Measurements from ENCODE around the gene SHC3. TPM values are rescaled to one million over a fixed set of nuclear protein-coding genes. Genes with fewer than 3 reads are reported as not detected.

The SHC3 gene
- total and polyA plus RNA-seq, 2 experiments from 2014 or later = 1.3 to 2.9 TPM

- TF ChIP-seq ZNF462 (CRISPR knock-in tag; IDR thresholded peaks at IDR 0.05) (no peak), POLR2AphosphoS5 (IDR thresholded peaks at IDR 0.05; ENCODE audit: low read depth) (no peak)
Measured at GRCh38 chr9:89029788-89030187, 148.8 kb downstream of the SHC3 start (continued).

GRCh38 chr9:89026876-89027275 lies 151.7 kb downstream of the SHC3 start:
- H2AFZ ChIP-seq = no peak overlapping the region
- H3K27ac ChIP-seq (ENCODE audit: low read depth) = no peak overlapping the region
- no peak overlapping the region for H3K4me3 ChIP-seq
- no peaks in the 10 kb centered on the region for H3F3A ChIP-seq (replicated peaks; ENCODE audit: low read depth)
- no peak overlapping the region for H3K27ac Mint-ChIP-seq
- peaks cover 3% of the 10 kb centered on the region for H3K27me3 Mint-ChIP-seq (ENCODE audit: insufficient read depth, low read depth, poor library complexity)
- DNase-seq (ENCODE audit: low spot score) = no peak
- no peaks in the 10 kb centered on the region for H3K9me2 ChIP-seq (ENCODE audit: insufficient read depth)
- H3K36me3 ChIP-seq (ENCODE audit: insufficient read depth) = no peaks in the 10 kb centered on the region
- H3K79me2 ChIP-seq (replicated peaks; ENCODE audit: insufficient read depth) = no peaks in the 10 kb centered on the region
- no peaks in the 10 kb centered on the region for H4K20me1 ChIP-seq (replicated peaks; ENCODE audit: insufficient read depth)
- H3K4me1 Mint-ChIP-seq = peaks cover 9% of the 10 kb centered on the region
- H3K9me3 Mint-ChIP-seq = peaks cover 17% of the 10 kb centered on the region
- no peak for ATAC-seq
- no peaks in the 10 kb centered on the region for H3K27me3 ChIP-seq (ENCODE audit: insufficient read depth)
- H3K4me3 Mint-ChIP-seq = no peak overlapping the region
- H3K4me1 ChIP-seq (ENCODE audit: insufficient read depth) = 0 out of 2 replicates have a peak, but pooled peaks cover 2% of the 10 kb centered on the region
- no peak overlapping the region for H3K4me2 ChIP-seq
- TF ChIP-seq NANOG (IDR thresholded peaks at IDR 0.05; ENCODE audit: borderline replicate concordance) (no peak), ZNF462 (CRISPR knock-in tag; IDR thresholded peaks at IDR 0.05) (no peak), CREB1 (CRISPR knock-in tag; IDR thresholded peaks at IDR 0.05; ENCODE audit: low read depth) (no peak), ZNF331 (CRISPR knock-in tag; IDR thresholded peaks at IDR 0.05; ENCODE audit: low read depth) (no peak), EZH2phosphoT487 (IDR thresholded peaks at IDR 0.05; ENCODE audit: unreplicated experiment) (no peak), STAT1 (IDR thresholded peaks at IDR 0.05; ENCODE audit: unreplicated experiment) (no peak), ZNF114 (CRISPR knock-in tag; IDR thresholded peaks at IDR 0.05) (no peak), POLR2AphosphoS5 (IDR thresholded peaks at IDR 0.05; ENCODE audit: low read depth) (no peak)
- peaks cover 15% of the 10 kb centered on the region for H3K36me3 Mint-ChIP-seq (ENCODE audit: low read depth)

Data from GM23338 (cell line).